Transverse colon (tissue), 4 donors: ENCODE data around the gene NOS3. TPM values are rescaled to one million over a fixed set of nuclear protein-coding genes. Genes with fewer than 3 reads are reported as not detected.

ENCODE experiments used
- DNase-seq: peaks from one replicate; pipeline ENCODE4 v3.0.0-alpha.2; 2019
- H3K27ac ChIP-seq, 4 donors: fragments of 200-600 bp; sonication (generic); 2 replicates each; pipeline ENCODE4 v1.5.1; 2016 to 2018; ENCODE audit warnings: inconsistent platforms in 4 of 4
- H3K27me3 ChIP-seq: fragments of 200-600 bp; sonication (generic); 2 replicates; pipeline ENCODE4 v1.5.1; 2017; ENCODE audit warnings: inconsistent platforms
- H3K36me3 ChIP-seq, 4 donors: fragments of 200-600 bp; sonication (generic); 2 replicates each; pipeline ENCODE4 v1.5.1; 2017 to 2019; ENCODE audit warnings: inconsistent platforms in 4 of 4
- H3K4me1 ChIP-seq, 4 donors: fragments of 200-600 bp; sonication (generic); 2 replicates each; pipeline ENCODE4 v1.5.1; 2017 to 2020; ENCODE audit warnings: inconsistent platforms in 4 of 4
- H3K4me3 ChIP-seq, 4 donors: fragments of 200-600 bp; sonication (generic); 1 replicate in 1 of 4; 2 replicates in 3 of 4; pipeline versions ENCODE4 v1.5.1 to v1.6.1; 2017 to 2019; ENCODE audit warnings: inconsistent platforms in 4 of 4
- H3K9me3 ChIP-seq, 2 donors: fragments of 200-600 bp; sonication (generic); 2 replicates each; pipeline ENCODE4 v1.5.1; 2017 to 2019; ENCODE audit warnings: inconsistent platforms in 2 of 2
- EP300 ChIP-seq: sonication (generic); formaldehyde crosslinking; IDR thresholded peaks from one replicate; pipeline ENCODE4 v1.6.1; 2017; ENCODE audit warnings: antibody characterized with exemption, low read depth
- POLR2A ChIP-seq: fragments of 450-650 bp; IDR thresholded peaks from one replicate; pipeline ENCODE4 v1.6.1; 2016; ENCODE audit warnings: antibody characterized with exemption, mild to moderate bottlenecking, moderate library complexity
- POLR2AphosphoS5 ChIP-seq, 3 donors: sonication (generic); formaldehyde crosslinking; IDR thresholded peaks; one replicate each; pipeline ENCODE4 v1.6.1; 2016; ENCODE audit warnings: antibody characterized with exemption in 3 of 3
- WGBS, 2 donors: methylation state at CpG; one replicate each; pipeline ENCODE4 v1.1.5; 2018; ENCODE audit warnings: low coverage in 1 of 2; 5-methylcytosine and 5-hydroxymethylcytosine counted together
- in situ Hi-C, 4 donors: fragments of 200-750 bp; cut with MboI; loops; one replicate each; pipeline versions ENCODE4 v1.15.0 to v1.15.1; 2017; ENCODE audit warnings: low sequenced_read_pairs in 3 of 4, low pct_ligation_motif_present in 1 of 4, low pct_unique_long_range_greater_than_20kb in 1 of 4
- intact Hi-C: fragments of 100-400 bp; cut with DNase I; formaldehyde crosslinking; loops from one replicate; pipeline ENCODE4 v1.15.1; 2023; ENCODE audit warnings: low total_unique reads
- total RNA-seq, 4 donors: library from RNA; depleted of rRNA; stranded (reverse); fragments of >200 nt; gene quantifications; one replicate each; pipeline ENCODE4 v1.1.0, GENCODE V29; 2016
- TF ChIP-seq, protein P1 (sequence below), 5 experiments: fragments of 200-600 bp in 3 of 5; fragments of 450-650 bp in 2 of 5; sonication (generic) in 3 of 5; IDR thresholded peaks; 1 replicate in 2 of 5; 2 replicates in 3 of 5; pipeline ENCODE4 v1.5.1; 2016 to 2017; ENCODE audit warnings: antibody characterized with exemption in 5 of 5, inconsistent platforms in 3 of 5, mild to moderate bottlenecking in 2 of 5, moderate library complexity in 1 of 5

Gene NOS3
- total RNA-seq, 4 donors from 2014 or later = 2.5 to 34.2 (median 7.0) TPM

DNA sequence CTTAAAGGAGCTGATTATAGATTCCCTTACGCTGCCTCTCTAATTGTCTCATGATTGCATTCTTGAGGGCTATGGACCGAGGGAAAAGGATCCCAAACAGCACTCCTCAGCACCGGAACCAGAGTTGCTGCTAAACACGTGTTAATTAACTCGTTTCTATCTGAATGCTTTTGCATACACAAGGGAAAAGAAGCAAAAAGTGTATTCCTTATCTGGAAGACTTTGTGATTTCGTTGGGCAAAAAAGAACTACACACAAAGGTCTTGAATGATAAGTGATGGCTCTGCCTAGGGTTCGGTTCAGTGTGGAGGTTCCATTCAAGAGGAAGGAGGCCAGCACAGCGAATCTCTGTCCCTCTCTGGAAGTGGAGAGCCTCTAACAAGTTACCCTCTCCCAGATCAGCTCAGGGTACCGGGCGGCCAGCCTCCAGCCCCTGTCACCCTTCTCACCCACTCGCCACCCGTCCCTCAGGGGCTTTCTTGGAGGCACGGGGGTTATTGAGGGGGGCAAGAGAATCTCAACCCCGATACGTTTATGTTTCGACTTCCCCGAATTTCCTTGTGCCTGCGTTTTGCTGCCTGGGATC, 68.1 kb downstream of the NOS3 start:
- in situ Hi-C loops = no loop called here
- DNase-seq = no peak

GRCh38 chr7:151059367-151060112, 68.7 kb downstream of the NOS3 start, which contains the start of gene SLC4A2:
Gene SLC4A2, plus strand, starts transcription at chr7:151059589. Its CDS starts 2,399 bp downstream, at chr7:151061988.
- 1% methylated on average over 58 of the region's 75 CpGs; no CpG with 5 or more reads in 1 of the 2 donors for WGBS, 2 donors
- Histone ChIP-seq H3K4me1 (peaks cover 27 to 59% (median 56%) of the 10 kb centered on the region in 4 donors), H3K27ac (peak within 1 kb of the TSS; percentile 95 to 98 (median 96)), H3K27me3 (no peaks in the 10 kb centered on the region), H3K9me3 (no peaks in the 10 kb centered on the region), H3K4me3 (peak within 1 kb of the TSS; percentile 48 to 80 (median 76)), H3K36me3 (peaks cover 0 to 2% (median 0%) of the 10 kb centered on the region in 4 donors)
- peak; percentile 83 for DNase-seq
- TF ChIP-seq POLR2AphosphoS5 (IDR thresholded peaks at IDR 0.05) (peak in 2 of 3 donors; percentile 45 to 68), POLR2A (peak; percentile 29), EP300 (no peak)
- TF ChIP-seq, protein P1, sequence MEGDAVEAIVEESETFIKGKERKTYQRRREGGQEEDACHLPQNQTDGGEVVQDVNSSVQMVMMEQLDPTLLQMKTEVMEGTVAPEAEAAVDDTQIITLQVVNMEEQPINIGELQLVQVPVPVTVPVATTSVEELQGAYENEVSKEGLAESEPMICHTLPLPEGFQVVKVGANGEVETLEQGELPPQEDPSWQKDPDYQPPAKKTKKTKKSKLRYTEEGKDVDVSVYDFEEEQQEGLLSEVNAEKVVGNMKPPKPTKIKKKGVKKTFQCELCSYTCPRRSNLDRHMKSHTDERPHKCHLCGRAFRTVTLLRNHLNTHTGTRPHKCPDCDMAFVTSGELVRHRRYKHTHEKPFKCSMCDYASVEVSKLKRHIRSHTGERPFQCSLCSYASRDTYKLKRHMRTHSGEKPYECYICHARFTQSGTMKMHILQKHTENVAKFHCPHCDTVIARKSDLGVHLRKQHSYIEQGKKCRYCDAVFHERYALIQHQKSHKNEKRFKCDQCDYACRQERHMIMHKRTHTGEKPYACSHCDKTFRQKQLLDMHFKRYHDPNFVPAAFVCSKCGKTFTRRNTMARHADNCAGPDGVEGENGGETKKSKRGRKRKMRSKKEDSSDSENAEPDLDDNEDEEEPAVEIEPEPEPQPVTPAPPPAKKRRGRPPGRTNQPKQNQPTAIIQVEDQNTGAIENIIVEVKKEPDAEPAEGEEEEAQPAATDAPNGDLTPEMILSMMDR (IDR thresholded peaks at IDR 0.05) = peak; percentile 44 to 65 (median 53)
- in situ Hi-C loops = no loop called here
- intact Hi-C loops = no loop called here

More for the DNA sequence above, 68.1 kb downstream of the NOS3 start:
- 5% methylated on average over 17 of the region's 18 CpGs; no CpG with 5 or more reads in 1 of the 2 donors for WGBS, 2 donors
- TF ChIP-seq EP300 (no peak), POLR2AphosphoS5 (IDR thresholded peaks at IDR 0.05) (no peak), POLR2A (no peak)
- TF ChIP-seq, protein P1 (IDR thresholded peaks at IDR 0.05) = no peak
- Histone ChIP-seq H3K9me3 (no peaks in the 10 kb centered on the region), H3K36me3 (no peaks in the 10 kb centered on the region), H3K27ac (peak overlapping the region; percentile 95 to 98 (median 96)), H3K4me1 (peaks cover 27 to 59% (median 56%) of the 10 kb centered on the region in 4 donors), H3K4me3 (peak overlapping the region; percentile 7 to 80 (median 76)), H3K27me3 (no peaks in the 10 kb centered on the region)
- intact Hi-C loops = no loop called here

- in situ Hi-C loops (no loop called here), intact Hi-C loops (no loop called here)
- H3K27me3 ChIP-seq = no peaks in the 10 kb centered on the region
- no peak for TF ChIP-seq EP300
- TF ChIP-seq, protein P1 (IDR thresholded peaks at IDR 0.05) = peak in 1 of 5 experiments; percentile 10
- no peak for TF ChIP-seq POLR2A
- TF ChIP-seq POLR2AphosphoS5 (IDR thresholded peaks at IDR 0.05) = no peak
- H3K9me3 ChIP-seq = no peaks in the 10 kb centered on the region
- WGBS, 2 donors = 0% methylated on average over 16 of the region's 17 CpGs; no CpG with 5 or more reads in 1 of the 2 donors
- H3K4me3 ChIP-seq = peak overlapping the region; percentile 48 to 80 (median 76)
- DNase-seq = no peak
- peaks cover 0 to 8% (median 0%) of the 10 kb centered on the region in 4 donors for H3K36me3 ChIP-seq
- peaks cover 27 to 59% (median 56%) of the 10 kb centered on the region in 4 donors for H3K4me1 ChIP-seq
- peak overlapping the region; percentile 95 to 98 (median 96) for H3K27ac ChIP-seq
Measured at GRCh38 chr7:151060113-151060415, 69.2 kb downstream of the NOS3 start.

DNA sequence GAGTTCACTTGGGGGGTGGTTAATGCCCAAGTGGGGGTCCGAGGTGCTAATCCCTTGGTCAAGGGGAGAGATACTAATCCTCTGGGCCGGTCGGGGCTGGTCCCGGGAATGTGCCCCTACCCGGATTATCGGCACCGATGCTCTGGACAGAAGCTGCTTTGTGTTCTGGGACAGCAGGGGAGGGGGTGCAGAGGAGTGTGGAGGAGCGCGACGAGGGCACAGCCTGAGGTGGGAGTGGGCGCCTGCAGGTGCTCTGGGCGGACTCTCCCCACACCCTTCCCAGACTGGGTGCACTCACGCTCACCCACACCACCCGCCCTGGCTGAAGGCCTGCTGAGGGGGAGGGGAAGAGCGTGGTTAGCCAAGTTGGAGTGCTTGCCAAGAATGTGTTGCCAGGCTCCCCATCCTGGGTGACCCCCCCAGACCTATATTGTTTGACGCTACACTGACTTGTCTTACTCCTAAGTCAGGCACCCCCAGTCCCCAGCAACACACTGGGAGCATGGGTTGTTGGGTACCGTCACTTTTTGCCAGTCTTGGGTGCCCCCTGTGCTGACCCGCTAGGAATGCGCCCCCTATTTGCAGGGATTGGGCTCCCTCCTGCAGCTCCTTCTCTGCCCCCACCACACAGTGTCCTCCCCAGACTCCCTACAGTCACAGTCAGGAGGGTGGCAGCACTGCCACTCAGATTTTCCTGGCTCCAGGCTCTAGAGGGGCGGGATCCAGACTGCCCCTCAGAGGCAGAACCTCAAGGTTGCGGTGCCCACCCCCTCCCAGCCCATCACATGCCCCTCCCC, 69.8 kb downstream of the NOS3 start:
- peak in 1 of 3 donors; percentile 13 for TF ChIP-seq POLR2AphosphoS5 (IDR thresholded peaks at IDR 0.05)
- TF ChIP-seq, protein P1 (IDR thresholded peaks at IDR 0.05) = no peak
- no peaks in the 10 kb centered on the region for H3K9me3 ChIP-seq
- WGBS, 2 donors = 9% methylated on average over 14 of the region's 21 CpGs; no CpG with 5 or more reads in 1 of the 2 donors
- H3K27ac ChIP-seq = peak overlapping the region; percentile 95 to 98 (median 96)
- peaks cover 27 to 59% (median 56%) of the 10 kb centered on the region in 4 donors for H3K4me1 ChIP-seq
- in situ Hi-C loops (no loop called here), intact Hi-C loops (no loop called here)
- H3K4me3 ChIP-seq = peak overlapping the region; percentile 48 to 80 (median 76)
- no peaks in the 10 kb centered on the region for H3K27me3 ChIP-seq
- H3K36me3 ChIP-seq = peaks cover 0 to 13% (median 0%) of the 10 kb centered on the region in 4 donors
- peak; percentile 58 for DNase-seq
